NCI-H1105 treated with DMSO at 0.1 percent for 48 hours (cell line): ENCODE measurements around the gene RECK.
"Not testable (repeated sequence)": the region's sequence is repeated elsewhere in the genome, so short reads cannot be mapped to it uniquely, and the experiment has no call there.

Experiments
- DNase-seq: peaks from one replicate; lab custom pipeline; 2025; lab: John Stamatoyannopoulos, UW

RECK gene

GRCh38 chr9:36116593-36116992 is 79.9 kb downstream of the RECK start:
- DNase-seq, result no peak

GRCh38 chr9:36118201-36118600 is 81.5 kb downstream of the RECK start:
- DNase-seq, result no peak

- DNase-seq, result no peak
Observed at GRCh38 chr9:36118706-36119105, 82.0 kb downstream of the RECK start.

GRCh38 chr9:36119476-36119875 is 82.8 kb downstream of the RECK start:
- no peak for DNase-seq

GRCh38 chr9:36120705-36121104 is 84.0 kb downstream of the RECK start:
- no peak for DNase-seq

- DNase-seq, result no peak
Observed at GRCh38 chr9:36121971-36122370, 85.3 kb downstream of the RECK start.

GRCh38 chr9:36123515-36123914 is 86.8 kb downstream of the RECK start:
- no peak for DNase-seq

GRCh38 chr9:36125062-36125855 is 88.5 kb downstream of the RECK start:
- DNase-seq, result no peak

- no peak for DNase-seq
Observed at GRCh38 chr9:36126016-36126730, 89.5 kb downstream of the RECK start.

- DNase-seq, result no peak
Observed at GRCh38 chr9:36127652-36128244, 91.0 kb downstream of the RECK start.

GRCh38 chr9:36128349-36128748 is 91.6 kb downstream of the RECK start:
- DNase-seq, result no peak

GRCh38 chr9:36129139-36129538 is 92.4 kb downstream of the RECK start:
- DNase-seq, result no peak

GRCh38 chr9:36131666-36132065 is 95.0 kb downstream of the RECK start:
- not testable (repeated sequence) for DNase-seq

- no peak for DNase-seq
Observed at GRCh38 chr9:36132086-36132485, 95.4 kb downstream of the RECK start.

- DNase-seq, result no peak
Observed at GRCh38 chr9:36134761-36135505, 98.2 kb downstream of the RECK start.

GRCh38 chr9:36135741-36136271 is 99.1 kb downstream of the RECK start:
- no peak for DNase-seq

GRCh38 chr9:36136272-36136893 is 99.7 kb downstream of the RECK start, which contains the start of gene GLIPR2:
Gene GLIPR2, plus strand, starts transcription at chr9:36136733. Its CDS starts 46 bp downstream, at chr9:36136779.
- peak; percentile 42 for DNase-seq

- no peak for DNase-seq
Observed at GRCh38 chr9:36136894-36137391, 100.2 kb downstream of the RECK start.

GRCh38 chr9:36137392-36138004 is 100.8 kb downstream of the RECK start:
- no peak for DNase-seq

GRCh38 chr9:36138496-36138895 is 101.8 kb downstream of the RECK start:
- DNase-seq, result no peak

- no peak for DNase-seq
Observed at GRCh38 chr9:36138901-36139300, 102.2 kb downstream of the RECK start.
